HCT116 (cell line): ENCODE data around the gene METTL21C. TPM values are rescaled to one million over a fixed set of nuclear protein-coding genes. Genes with fewer than 3 reads are reported as not detected.

Source experiments
- ATAC-seq: fragments of 200-7000 bp; cut with Tn5 transposase; 2 replicates; pipeline ENCODE4 v1.9.1; 2020; ENCODE audit warnings: mild to moderate bottlenecking, moderate library complexity
- BruUV-seq: library from RNA; stranded (reverse); fragments of 400-500 nt; replicated peaks from 2 replicates; lab custom pipeline; 2021; lab: Mats Ljungman, UMichigan
- CTCF ChIA-PET: fragments of 300-600 bp; sonication (Branson Sonifier 250); formaldehyde crosslinking; loops from one replicate; lab custom pipeline; 2021; ENCODE audit warnings: antibody characterized with exemption; lab: Charles Lee
- POLR2A ChIA-PET: fragments of 300-600, 350-600 bp; sonication (Branson Sonifier 250); formaldehyde crosslinking; loops from one replicate; lab custom pipeline; 2021; ENCODE audit warnings: antibody characterized with exemption; lab: Charles Lee
- RAD21 ChIA-PET, 2 experiments: fragments of 300-600 bp; sonication (Branson Sonifier 250); formaldehyde crosslinking; loops; one replicate each; lab custom pipeline; 2023; ENCODE audit warnings: low total read pairs in 2 of 2; ENCODE audit not compliant: uncharacterized antibody in 2 of 2, unreplicated experiment in 2 of 2, low non-redundant PET in 1 of 2; lab: Charles Lee
- DNase-seq: peaks from one replicate; pipeline ENCODE4 v3.0.0-alpha.2; 2010; ENCODE audit warnings: low read depth, low spot score
- H2AFZ ChIP-seq: fragments of 200-600 bp; shearing (Covaris generic), sonication (generic); 2 replicates; pipeline ENCODE4 v1.6.1; 2017; ENCODE audit warnings: low read depth, mixed run types, mixed read lengths, antibody characterized with exemption, low read length; ENCODE audit not compliant: poor library complexity, severe bottlenecking
- H3K27ac ChIP-seq: 2 replicates; pipeline ENCODE4 v1.5.1; 2012; ENCODE audit warnings: low read depth, low read length
- H3K27me3 ChIP-seq: fragments of 200-600 bp; sonication (generic); 2 replicates; pipeline ENCODE4 v1.6.1; 2016; ENCODE audit warnings: mixed run types, low read length, mixed read lengths; ENCODE audit not compliant: insufficient read depth
- H3K36me3 ChIP-seq, 2 experiments: fragments of 200-500 bp in 1 of 2; fragments of 200-600 bp in 1 of 2; sonication (Bioruptor generic) in 1 of 2; sonication (generic) in 1 of 2; 2 replicates each; pipeline versions ENCODE4 v1.5.1 to v1.6.1; 2014 to 2016; ENCODE audit warnings: low read length in 2 of 2, inconsistent platforms in 1 of 2, mixed read lengths in 1 of 2, mixed run types in 1 of 2; ENCODE audit not compliant: insufficient read depth in 2 of 2, control insufficient read depth in 1 of 2
- H3K4me1 ChIP-seq, 2 experiments: fragments of 200-600 bp in 1 of 2; sonication (generic) in 1 of 2; 2 replicates each; pipeline versions ENCODE4 v1.5.1 to v1.6.1; 2012 to 2017; ENCODE audit warnings: low read length in 2 of 2, inconsistent platforms in 1 of 2, mild to moderate bottlenecking in 1 of 2, mixed read lengths in 1 of 2, mixed run types in 1 of 2, moderate library complexity in 1 of 2; ENCODE audit not compliant: insufficient read depth in 2 of 2, control insufficient read depth in 1 of 2
- H3K4me2 ChIP-seq: fragments of 200-600 bp; sonication (generic); 2 replicates; pipeline ENCODE4 v1.6.1; 2017; ENCODE audit warnings: mixed run types, low read length, mixed read lengths
- H3K4me3 ChIP-seq, 2 experiments: fragments of 200-600 bp in 1 of 2; sonication (generic) in 1 of 2; replicated peaks in 1 of 2; 2 replicates each; pipeline ENCODE4 v1.5.1; 2011 to 2016; ENCODE audit warnings: low read length in 2 of 2, control low read depth in 1 of 2, low read depth in 1 of 2, mild to moderate bottlenecking in 1 of 2, mixed read lengths in 1 of 2, mixed run types in 1 of 2
- H3K79me2 ChIP-seq: fragments of 200-600 bp; sonication (generic); 2 replicates; pipeline ENCODE4 v1.6.1; 2017; ENCODE audit warnings: mild to moderate bottlenecking, mixed run types, low read length, moderate library complexity, mixed read lengths; ENCODE audit not compliant: insufficient read depth
- H3K9ac ChIP-seq: fragments of 200-600 bp; sonication (generic); 2 replicates; pipeline ENCODE4 v1.6.1; 2016; ENCODE audit warnings: low read length, mixed read lengths
- H3K9me2 ChIP-seq: fragments of 200-600 bp; sonication (generic), shearing (Covaris generic); 2 replicates; pipeline ENCODE4 v1.6.1; 2017; ENCODE audit warnings: mixed run types, mild to moderate bottlenecking, moderate library complexity; ENCODE audit not compliant: insufficient read depth
- H3K9me3 ChIP-seq, 2 experiments: fragments of 200-500 bp in 1 of 2; fragments of 200-600 bp in 1 of 2; sonication (Bioruptor generic) in 1 of 2; sonication (generic) in 1 of 2; 2 replicates each; pipeline ENCODE4 v1.6.1; 2014 to 2017; ENCODE audit warnings: low read length in 2 of 2, mixed read lengths in 2 of 2, inconsistent platforms in 1 of 2, low read depth in 1 of 2, mild to moderate bottlenecking in 1 of 2, mixed run types in 1 of 2, moderate library complexity in 1 of 2; ENCODE audit not compliant: control insufficient read depth in 1 of 2, insufficient read depth in 1 of 2
- H4K20me1 ChIP-seq: fragments of 200-600 bp; sonication (generic), shearing (Covaris generic); 2 replicates; pipeline ENCODE4 v1.6.1; 2017; ENCODE audit warnings: mixed run types, mild to moderate bottlenecking, moderate library complexity; ENCODE audit not compliant: insufficient read depth
- CTCF ChIP-seq, 3 experiments: fragments of 200-600 bp in 1 of 3; sonication (generic) in 1 of 3; IDR thresholded peaks in 2 of 3; conservative IDR thresholded peaks in 1 of 3; 2 replicates each; pipeline ENCODE4 v1.5.1; 2012 to 2017; ENCODE audit warnings: low read depth in 2 of 3, low read length in 2 of 3, antibody characterized with exemption in 1 of 3, borderline replicate concordance in 1 of 3, control low read depth in 1 of 3, mild to moderate bottlenecking in 1 of 3, mixed read lengths in 1 of 3, mixed run types in 1 of 3, moderate library complexity in 1 of 3; ENCODE audit not compliant: insufficient read depth in 1 of 3
- EZH2 ChIP-seq: fragments of 200-600 bp; sonication (generic); IDR thresholded peaks from 2 replicates; pipeline ENCODE4 v1.6.1; 2017; ENCODE audit warnings: antibody characterized with exemption, mixed run types
- FOSL1 ChIP-seq: IDR thresholded peaks from 2 replicates; pipeline ENCODE4 v1.6.1; 2012; ENCODE audit warnings: low read depth
- POLR2AphosphoS5 ChIP-seq: IDR thresholded peaks from 2 replicates; pipeline ENCODE4 v1.6.1; 2011; ENCODE audit warnings: mild to moderate bottlenecking, low read depth, low read length, moderate library complexity
- SIN3A ChIP-seq: IDR thresholded peaks from 2 replicates; pipeline ENCODE4 v1.6.1; 2012; ENCODE audit warnings: low read depth
- SP1 ChIP-seq: IDR thresholded peaks from 2 replicates; pipeline ENCODE4 v1.6.1; 2012; ENCODE audit warnings: low read depth
- SRF ChIP-seq: IDR thresholded peaks from 2 replicates; pipeline ENCODE4 v1.6.1; 2012; ENCODE audit warnings: low read depth
- TCF7L2 ChIP-seq: IDR thresholded peaks from 2 replicates; pipeline ENCODE4 v1.7.0; 2011; ENCODE audit warnings: borderline replicate concordance, inconsistent platforms; ENCODE audit not compliant: insufficient read depth, insufficient read length; ENCODE audit errors: extremely low read depth
- ZBTB33 ChIP-seq: IDR thresholded peaks from 2 replicates; pipeline ENCODE4 v1.6.1; 2011; ENCODE audit warnings: mild to moderate bottlenecking, low read length, moderate library complexity; ENCODE audit not compliant: insufficient replicate concordance; ENCODE audit errors: extremely low read depth
- ZNF274 ChIP-seq: fragments of 200-500 bp; sonication (Bioruptor generic); IDR thresholded peaks from 2 replicates; pipeline ENCODE4 v1.6.1; 2014; ENCODE audit warnings: mild to moderate bottlenecking, low read depth, low read length, inconsistent platforms
- intact Hi-C: fragments of 100-400 bp; cut with micrococcal nuclease; formaldehyde crosslinking; loops from 2 replicates; pipeline ENCODE4 v1.10.0; 2022
- total RNA-seq: library from RNA; stranded (reverse); gene quantifications from one replicate; pipeline ENCODE4 v1.2.1, GENCODE V29; 2021; ENCODE audit not compliant: unreplicated experiment

The METTL21C gene
- total RNA-seq, 1 experiment from 2014 or later, result not detected

- no peak for ATAC-seq
Observed at GRCh38 chr13:102708991-102709390, 14.1 kb upstream of the METTL21C start.

More at GRCh38 chr13:102708991-102709390, 14.1 kb upstream of the METTL21C start:
- DNase-seq, result no peak
- Histone ChIP-seq H3K27me3 (no peaks in the 10 kb centered on the region), H3K79me2 (no peaks in the 10 kb centered on the region), H3K4me3 (no peak overlapping the region), H3K9me3 (no peaks in the 10 kb centered on the region), H3K4me1 (peaks cover 18 to 19% of the 10 kb centered on the region in 2 experiments), H3K9me2 (no peaks in the 10 kb centered on the region), H3K27ac (no peak overlapping the region), H3K4me2 (no peak overlapping the region), H4K20me1 (no peaks in the 10 kb centered on the region), H3K36me3 (no peaks in the 10 kb centered on the region), H2AFZ (no peak overlapping the region), H3K9ac (no peak overlapping the region)
- ChIA-PET POLR2A (no interaction called here), CTCF (no interaction called here), RAD21 (no interaction called here)
- BruUV-seq, result no TSS peak
- no peak for TF ChIP-seq ZBTB33
- TF ChIP-seq FOSL1, result no peak
- TF ChIP-seq POLR2AphosphoS5, result no peak
- no peak for TF ChIP-seq EZH2
- no peak for TF ChIP-seq CTCF (IDR thresholded peaks at IDR 0.05 in 2 of 3, conservative IDR thresholded peaks at IDR 0.05 in 1 of 3; ENCODE audit: borderline replicate concordance in 1 of 3, insufficient read depth in 1 of 3, low read depth in 2 of 3, low read length in 2 of 3)
- no peak for TF ChIP-seq SRF
- TF ChIP-seq ZNF274, result no peak
- no peak for TF ChIP-seq TCF7L2
- TF ChIP-seq SIN3A, result no peak
- no peak for TF ChIP-seq SP1
- intact Hi-C loops, result no loop called here
